ENCODE data around the gene MUC20.

DNA sequence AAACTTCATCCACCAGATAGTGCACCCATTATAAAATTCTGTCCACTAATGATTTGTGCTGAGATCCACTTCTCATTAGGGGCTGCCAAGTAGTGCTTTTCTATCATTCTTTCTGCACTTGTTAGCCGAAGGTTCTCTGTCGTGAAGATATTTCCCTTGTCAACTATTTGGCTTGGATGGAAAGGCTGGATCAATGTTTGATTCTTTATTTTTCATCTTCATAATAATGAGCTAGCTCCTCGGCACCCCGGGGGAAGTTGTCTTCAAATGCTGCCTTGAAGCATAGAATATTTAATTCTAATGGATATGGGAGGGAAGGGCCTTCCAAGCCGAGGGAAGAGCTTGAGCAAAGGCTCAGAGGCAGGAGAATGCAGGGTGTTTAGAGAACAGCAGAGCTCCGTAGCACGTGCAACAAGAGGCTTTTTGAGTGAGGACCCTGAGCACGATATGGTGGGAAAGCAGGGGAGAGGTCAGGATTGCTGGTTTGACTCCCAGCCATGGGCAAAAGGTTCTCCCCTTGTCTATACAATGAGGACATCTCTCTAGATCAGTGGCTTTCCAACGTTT is 16.3 kb upstream of the MUC20 start:
- TF ChIP-seq CREB1 (IDR thresholded peaks at IDR 0.05) (no peak), EZH2 (IDR thresholded peaks at IDR 0.05; ENCODE audit: low read depth, low read length, severe bottlenecking) (no peak), TAF1 (IDR thresholded peaks at IDR 0.05; ENCODE audit: low read depth, low read length) (no peak)
- TF ChIP-seq, protein P1, sequence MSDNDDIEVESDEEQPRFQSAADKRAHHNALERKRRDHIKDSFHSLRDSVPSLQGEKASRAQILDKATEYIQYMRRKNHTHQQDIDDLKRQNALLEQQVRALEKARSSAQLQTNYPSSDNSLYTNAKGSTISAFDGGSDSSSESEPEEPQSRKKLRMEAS (IDR thresholded peaks at IDR 0.05), result peak; percentile 77

Measured in H1 (cell line).